SIG-M5 treated with dmso at 0.1 percent for 504 hours (cell line): ENCODE data around the gene CTBP2.
"Not testable (repeated sequence)": the region's sequence is repeated elsewhere in the genome, so short reads cannot be mapped to it uniquely, and the experiment has no call there.

Experiments used
- DNase-seq: peaks from one replicate; lab custom pipeline; 2025; ENCODE audit not compliant: unreplicated experiment; lab: John Stamatoyannopoulos, UW

Gene CTBP2

DNA sequence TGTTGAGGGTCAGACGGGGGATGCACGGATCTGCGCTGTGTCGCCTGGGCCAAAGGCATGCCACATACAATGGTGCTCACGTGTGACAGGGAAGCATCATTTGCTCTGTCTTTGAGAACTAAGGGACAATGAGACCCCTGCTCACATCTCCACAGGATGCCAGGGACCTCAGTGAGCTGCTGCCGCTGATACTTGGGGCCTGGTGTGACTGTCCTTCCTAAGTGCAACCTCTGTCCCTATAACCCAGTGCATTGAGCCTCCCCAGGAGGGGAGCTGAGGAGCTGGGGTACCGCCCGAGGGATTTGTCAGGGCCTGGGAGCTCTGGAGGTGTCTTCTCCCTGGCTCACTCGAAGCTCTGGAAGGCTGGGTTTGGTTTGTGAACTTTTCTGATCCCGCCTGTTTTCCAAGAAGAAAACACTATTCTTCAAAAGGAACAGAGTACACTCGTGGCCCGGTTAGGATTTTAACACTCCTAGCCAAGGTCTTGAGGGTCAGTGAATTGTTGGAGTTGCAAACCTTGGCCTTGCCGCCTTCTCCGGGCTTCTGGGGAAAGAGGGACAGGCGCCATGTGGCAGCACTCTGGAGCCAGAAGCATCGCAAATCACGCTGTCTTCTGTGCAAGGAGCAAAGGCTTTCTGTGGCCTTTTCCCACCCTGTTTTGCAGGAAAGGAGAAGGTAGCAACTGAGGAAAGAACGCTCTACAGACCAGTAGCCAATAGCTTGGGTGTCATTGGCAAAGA is 26.2 kb upstream of the CTBP2 start:
- DNase-seq, result no peak

DNA sequence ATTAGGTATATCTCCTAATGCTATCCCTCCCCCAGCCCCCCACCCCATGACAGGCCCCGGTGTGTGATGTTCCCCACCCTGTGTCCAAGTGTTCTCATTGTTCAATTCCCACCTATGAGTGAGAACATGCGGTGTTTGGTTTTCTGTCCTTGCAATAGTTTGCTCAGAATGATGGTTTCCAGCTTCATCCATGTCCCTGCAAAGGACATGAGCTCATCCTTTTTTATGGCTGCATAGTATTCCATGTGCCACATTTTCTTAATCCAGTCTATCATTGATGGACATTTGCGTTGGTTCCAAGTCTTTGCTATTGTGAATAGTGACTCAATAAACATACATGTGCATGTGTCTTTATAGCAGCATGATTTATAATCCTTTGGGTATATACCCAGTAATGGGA is 18.7 kb upstream of the CTBP2 start:
- DNase-seq, result not testable (repeated sequence)

DNA sequence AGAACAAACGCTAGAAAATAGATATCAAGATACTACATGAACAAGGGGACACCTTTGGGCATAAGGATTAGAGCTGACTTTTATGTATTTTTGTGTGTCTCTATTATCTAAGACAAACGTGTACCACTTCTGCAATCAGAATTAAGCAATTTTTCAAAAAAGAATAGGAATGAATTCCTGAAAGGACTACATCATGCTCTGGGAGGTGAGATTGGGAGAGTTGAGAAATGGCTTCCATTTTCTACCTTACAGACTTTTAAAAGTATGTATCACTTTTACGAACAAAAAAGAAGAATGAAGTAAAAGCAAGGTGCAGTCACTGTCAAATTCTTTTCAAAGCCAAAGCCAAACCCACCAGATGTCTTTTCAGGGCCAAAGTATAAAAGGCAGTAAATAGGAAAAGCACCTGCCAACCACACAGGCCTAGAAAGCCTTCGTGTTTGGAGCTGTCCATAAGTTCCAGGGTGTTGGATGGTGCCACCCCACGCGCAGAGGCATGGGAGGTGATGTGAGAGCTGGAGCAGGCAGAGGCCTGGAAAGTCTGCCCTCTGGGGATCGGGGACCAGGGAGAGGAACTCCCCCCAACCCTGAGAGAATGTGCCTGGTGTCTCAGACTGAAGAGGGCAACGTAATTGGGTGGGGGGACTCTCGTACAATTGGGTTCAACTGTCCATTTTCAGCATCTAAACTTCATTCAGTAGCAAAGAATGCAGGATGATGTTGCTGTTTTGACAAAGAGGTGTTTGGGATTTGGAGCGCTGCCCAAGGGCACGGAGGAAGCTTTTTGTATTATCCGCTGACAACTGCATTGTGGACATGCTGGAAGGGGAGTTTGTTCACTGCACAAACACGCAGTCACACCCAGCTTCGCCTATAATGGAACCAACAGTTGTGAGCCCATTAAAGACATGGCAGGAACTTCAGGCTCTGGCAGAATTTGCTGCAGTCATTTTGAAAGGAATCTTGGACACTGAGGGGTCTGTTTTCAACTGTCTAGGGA is 17.6 kb upstream of the CTBP2 start:
- no peak for DNase-seq

DNA sequence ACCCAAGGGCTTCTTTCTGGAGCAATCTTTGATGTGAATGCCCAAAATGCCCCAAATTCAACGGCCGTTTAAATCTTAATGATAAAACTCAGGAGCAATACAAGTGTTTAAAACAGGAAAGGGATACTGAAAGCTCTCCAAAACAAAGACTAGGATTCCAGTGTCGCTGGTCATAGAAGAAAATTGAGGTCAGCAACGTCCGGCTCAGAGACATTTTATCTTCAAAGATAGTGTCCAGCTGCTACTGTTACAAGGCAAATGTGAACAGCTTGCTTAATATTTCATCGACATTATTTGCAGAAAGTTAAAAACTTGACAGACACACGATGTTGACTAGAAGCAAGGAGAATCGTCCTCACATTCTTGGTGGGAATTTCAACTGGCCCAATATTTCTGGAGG is 15.4 kb upstream of the CTBP2 start:
- no peak for DNase-seq

DNA sequence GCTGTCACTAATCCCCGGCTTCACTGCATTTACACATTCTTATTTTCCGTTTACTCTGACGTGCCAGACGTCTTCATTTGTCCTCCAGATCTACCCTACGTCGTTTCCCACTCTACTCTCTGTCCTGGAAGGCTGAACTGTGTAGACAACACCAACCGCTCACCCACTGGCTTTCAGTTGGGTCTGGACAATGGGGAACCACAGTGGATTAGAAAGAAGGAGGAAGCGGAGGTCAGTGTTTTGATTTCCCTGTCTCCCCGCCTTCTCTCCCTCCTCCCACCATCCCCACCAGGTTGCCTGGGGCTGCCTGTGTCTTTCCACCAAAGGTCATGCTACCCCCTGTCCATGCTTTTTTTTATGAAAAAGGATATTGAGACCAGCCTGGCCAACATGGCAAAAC is 14.0 kb upstream of the CTBP2 start:
- DNase-seq, result no peak

DNA sequence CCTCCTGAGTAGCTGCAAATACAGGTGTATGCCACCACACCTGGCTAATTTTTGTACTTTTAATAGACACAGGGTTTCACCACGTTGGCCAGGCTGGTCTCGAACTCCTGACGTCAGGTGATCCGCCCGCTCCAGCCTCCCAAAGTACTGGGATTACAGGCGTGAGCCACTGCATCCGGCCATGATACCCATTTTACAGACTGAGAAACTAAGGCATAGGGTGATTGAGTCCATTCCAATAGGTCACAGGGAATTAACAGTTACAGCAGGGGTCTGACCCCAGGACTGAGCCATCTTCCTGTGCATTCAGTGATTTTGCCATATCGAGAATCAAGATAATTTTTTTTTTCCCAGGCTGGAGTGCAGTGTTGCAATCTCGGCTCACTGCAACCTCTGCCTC is 12.3 kb upstream of the CTBP2 start:
- no peak for DNase-seq

DNA sequence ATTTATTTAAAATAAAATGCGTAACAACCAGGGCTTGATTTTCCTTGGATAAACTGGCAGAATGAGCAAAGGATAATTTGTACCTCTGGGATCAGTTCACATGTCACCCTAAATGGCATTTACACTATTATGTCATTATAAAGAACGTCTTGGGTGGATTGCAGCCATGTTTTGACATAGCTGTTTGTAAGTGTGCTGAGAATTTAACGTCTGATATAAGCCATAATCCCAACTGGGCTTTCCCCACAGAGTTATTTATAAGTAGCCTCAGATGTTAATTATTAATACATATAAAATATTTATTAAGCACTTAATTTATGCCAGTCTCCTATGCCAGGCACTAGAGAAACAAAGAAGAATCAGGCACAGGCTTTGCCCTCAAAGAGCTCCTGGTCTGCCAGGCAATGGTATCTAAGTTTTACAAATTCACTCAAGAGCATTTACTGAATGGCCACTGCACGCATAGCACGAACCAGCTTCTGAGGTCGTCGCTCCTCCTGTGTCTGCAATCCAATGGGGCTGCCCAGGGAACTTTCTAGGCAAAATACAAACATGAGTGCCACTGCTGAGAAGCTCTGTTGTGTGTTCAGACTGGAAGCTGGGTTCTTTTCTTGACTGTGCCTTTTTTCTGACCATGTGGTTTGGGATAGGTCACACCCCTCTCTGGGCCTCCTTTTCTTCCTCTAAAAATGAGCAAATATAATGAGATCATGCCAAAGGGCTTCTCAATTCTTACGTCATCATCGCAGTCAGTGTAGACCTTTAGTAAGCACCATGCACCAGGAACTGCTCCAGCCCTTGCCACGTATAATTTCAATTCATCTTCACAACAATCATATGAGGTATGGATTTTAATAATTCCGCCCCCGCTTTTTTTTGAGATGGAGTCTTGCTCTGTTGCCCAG is 11.3 kb upstream of the CTBP2 start:
- DNase-seq, result peak; percentile 10

DNA sequence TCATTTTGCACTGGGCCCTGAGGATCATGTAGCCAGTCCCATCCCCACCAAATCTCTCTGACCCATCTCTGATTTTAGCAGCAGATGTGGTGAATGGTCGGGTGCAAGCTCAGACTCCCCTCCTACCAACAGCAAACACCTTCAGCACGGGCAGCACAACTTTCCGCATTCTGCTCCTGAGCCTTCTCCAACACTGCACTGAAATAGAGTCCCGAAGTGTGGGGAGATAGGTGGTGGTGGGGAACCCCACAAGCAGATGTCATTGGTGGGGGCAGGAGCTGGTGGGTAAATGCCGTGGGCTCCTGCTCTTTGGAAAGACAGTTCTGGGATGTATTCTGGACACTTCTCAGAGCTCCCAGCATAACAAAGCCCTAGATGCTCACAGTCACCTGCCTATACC is 9.6 kb upstream of the CTBP2 start:
- DNase-seq, result no peak

DNA sequence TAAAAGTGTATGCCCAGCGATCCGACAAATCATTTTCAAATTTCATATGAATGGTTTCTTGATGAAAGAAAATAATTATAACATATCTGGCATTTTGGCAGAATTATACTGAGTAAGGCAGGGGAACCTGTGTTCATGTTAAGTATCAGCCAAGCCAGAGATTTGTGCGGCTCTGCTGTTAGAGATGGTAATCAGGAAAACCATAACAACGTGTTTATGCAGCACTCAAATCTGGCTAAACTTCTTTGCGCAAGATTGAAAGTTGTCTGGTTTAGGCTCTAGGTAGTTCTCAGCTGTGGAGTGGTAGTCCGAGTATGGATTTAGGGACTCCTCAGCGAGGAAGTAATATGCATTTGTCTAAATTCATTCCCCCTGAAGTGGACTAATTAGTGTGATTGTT is 8.9 kb upstream of the CTBP2 start:
- DNase-seq, result no peak

DNA sequence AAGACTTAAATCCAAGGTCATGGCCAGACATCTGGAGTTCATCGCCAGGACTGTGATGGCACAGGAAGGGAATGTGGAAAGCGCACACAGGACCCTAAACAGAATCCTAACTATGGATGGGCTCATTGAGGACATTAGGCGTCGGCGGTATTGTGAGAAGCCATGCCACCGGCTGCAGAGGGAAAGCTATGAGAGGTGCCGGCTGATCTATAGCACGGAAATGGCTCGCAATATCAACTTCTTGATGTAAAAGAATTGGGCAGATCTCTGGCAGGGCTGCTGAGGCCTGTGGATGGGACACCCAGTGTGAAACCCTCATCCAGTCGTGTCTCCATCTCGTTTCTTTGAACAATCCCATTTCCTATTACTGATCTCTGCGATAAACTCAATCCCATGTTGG is 6.3 kb upstream of the CTBP2 start:
- no peak for DNase-seq

DNA sequence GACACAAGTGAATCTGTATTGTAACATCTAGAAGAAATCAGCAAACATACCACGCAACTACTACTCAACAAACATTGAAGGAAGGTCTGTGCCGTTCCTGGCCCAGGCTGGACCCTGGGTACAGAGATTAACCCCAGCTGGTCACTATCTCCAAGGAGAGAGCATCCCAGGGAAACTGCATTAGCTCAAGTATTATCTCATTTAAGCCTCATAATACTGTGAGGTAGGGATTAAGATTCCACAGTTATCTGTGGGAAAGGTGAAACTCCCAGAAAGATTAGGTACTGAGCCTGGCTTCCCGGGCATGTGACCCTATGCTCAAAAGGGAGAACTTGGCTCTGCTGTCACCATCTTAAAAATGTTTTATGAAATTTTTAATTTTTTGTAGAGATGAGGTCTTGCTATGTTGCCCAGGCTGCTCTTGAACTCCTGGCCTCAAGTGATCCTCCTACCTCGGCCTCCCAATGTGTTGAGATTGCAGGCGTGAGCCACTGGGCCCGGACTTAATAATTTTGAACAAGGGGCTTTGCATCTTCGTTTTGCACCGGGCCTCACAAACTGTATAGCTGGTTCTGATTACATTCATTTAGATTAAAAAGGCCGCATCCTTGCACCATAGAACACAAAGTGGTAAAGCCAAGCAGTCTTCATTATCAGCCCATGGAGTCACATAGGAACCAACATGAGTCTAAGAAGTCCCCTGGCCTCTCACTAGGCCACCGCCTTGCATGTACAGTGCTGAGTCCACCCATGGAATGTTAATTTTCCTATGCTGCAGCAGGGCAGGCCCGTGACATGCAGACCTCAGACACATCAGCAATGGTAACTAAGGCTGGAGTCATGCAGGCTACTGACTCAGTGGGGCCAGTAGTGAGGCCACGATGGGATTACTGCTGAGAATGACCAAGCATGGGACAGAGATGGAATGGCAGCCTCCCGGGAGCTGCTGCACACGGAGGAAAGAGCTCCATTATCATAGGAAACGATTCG is 5.5 kb upstream of the CTBP2 start:
- no peak for DNase-seq

DNA sequence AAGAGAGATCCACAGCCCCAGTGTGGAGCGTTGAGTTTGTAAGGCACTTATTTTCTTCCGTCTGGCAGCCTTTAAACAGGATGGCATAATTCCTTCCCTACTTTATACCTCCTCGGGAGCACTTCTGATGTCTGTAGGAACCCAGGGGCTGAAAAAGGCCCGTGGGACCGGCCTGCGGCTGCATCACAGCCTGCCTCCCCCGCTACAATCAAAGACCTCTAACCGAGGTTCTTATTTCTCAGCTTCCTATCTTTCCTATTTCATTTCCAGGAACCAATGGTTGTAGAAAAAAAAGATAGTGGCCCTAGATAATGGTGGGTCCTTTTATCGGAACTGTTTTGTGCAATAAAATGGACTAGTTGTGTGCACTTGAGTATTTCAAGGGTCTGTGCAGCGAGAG is 4.1 kb upstream of the CTBP2 start:
- DNase-seq, result no peak

DNA sequence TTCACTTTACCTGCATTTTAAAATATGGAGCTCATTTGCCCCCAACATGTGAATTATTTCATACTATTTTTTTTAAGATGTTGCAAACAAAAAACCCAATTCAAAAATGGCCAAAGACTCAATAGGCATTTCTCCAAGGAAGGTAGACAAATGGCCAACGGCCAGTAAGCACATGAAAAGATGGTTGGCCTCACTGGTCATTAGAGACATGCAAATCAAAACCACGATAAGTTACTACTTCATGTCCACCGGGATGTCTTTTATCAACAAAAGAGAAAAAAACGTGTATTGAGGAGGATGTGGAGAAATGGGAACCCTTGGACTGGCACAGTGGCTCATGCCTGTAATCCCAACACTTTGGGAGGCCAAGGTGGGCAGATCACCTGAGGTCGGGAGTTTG is 3.4 kb upstream of the CTBP2 start:
- DNase-seq, result no peak

DNA sequence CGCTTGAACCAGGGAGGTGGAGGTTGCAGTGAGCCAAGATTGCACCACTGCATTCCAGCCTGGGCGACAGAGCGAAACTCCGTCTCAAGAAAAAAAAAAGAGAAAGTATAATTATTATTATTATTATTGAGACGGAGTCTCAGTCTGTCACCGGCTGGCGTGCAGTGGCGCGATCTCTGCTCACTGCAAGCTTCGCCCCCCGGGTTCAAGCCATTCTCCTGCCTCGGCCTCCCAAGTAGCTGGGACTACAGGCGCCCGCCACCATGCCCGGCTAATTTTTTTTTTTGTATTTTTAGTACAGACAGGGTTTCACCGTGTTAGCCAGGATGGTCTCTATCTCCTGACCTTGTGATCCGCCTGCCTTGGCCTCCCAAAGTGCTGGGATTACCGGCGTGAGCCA is 2.9 kb upstream of the CTBP2 start:
- DNase-seq, result not testable (repeated sequence)

DNA sequence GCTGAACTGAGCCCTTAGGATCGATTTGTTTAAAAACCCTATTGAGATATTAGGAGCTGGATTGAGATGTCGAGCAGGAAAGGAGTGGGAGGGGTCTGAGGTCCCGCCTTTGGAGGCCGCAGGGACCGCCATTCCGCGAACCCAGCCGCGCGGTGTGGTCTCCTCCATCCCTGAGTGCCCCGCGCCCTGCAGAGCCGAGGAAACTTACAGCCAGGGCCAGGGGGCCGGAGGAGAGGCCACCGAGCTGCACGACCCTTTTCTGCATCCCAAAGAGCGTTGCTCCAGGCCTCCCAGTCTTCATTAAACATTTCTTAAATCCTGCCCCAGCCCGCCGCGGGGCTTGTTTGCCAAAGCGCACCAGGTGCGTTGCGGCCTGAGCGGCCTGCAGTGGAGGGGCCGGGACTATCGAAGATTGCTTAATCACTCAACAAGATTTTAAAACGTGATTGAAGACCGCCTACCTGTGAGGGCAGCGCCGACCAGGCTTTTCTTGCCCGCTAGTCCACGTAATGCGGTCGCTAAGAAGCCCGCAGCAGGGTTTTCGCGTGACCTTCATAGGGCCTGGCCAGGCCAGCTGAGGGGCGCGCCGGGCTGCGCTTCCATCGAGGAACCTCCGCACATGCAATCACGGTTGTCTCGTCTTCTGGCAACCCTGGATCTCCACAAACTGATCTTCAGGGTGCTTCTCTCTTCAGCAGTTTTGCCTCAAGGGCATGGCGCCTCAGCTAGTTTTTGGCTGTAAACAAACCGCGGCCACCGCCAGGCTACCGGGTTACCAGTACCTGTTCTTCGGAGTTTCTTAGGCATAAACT is 2.0 kb upstream of the CTBP2 start:
- DNase-seq, result no peak

DNA sequence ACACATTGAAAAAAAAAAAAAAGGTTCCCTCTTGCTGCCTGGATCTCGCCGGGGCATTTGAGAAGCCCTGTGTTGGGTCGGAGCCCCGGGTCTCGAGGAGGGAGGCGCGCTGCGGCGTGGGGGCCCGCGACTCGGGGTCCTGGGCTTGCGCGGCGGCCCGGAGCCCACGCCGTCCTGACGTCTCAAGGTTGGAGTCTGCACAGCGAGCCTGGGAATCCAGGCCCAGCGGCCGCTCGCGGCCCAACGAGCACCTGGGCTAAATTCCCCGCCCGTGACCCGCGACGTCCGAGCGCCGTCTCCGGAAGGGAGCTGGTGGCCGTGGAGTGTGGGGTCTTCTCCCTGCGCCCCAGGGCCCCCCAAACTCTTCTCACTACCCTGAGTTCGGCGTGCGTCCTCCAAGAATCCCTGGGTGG is 1.4 kb upstream of the CTBP2 start:
- DNase-seq, result no peak

DNA sequence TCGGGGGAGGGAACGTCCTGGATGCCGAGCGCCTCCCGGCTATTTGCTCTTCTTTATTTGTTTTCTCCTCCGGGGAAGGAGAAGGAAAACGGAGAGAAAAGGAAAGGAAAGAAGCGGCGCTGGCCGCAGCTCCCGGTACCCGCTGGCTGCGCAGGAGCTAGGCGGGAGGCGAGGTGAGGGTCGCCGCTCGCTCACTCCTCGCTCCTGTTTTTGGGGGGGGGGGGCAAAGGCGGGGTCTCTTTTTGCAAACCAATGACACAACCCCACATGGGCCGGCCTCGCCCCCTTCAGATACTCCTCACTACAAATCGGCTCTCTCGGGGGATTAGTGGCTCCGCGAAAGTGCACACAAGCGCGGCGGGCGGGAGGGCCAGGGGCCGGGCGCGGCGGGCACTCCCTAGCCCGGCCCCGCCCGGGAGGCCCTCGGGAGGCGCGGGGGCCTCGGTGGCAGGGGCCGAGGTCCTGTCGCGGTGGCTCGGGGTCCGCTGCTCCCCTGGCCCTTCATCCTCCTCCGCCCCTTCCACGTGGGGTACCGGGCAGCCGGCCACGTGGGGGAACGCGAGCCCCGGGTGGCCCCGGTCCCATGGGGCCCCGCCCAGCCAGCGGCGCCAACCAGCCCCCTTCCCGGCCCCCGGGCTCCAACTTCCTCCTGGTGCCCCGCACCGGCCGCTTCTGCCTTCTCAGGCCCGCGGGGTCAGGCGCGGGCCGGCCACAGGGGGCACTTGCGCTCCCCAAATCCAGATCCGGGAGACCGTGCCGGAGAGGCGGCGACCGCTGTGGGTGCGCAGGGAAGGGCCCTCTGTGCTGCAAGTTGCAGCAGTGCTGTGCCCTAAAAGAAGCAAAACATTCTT is 718 bp upstream of the CTBP2 start:
- DNase-seq, result peak; percentile 80

DNA sequence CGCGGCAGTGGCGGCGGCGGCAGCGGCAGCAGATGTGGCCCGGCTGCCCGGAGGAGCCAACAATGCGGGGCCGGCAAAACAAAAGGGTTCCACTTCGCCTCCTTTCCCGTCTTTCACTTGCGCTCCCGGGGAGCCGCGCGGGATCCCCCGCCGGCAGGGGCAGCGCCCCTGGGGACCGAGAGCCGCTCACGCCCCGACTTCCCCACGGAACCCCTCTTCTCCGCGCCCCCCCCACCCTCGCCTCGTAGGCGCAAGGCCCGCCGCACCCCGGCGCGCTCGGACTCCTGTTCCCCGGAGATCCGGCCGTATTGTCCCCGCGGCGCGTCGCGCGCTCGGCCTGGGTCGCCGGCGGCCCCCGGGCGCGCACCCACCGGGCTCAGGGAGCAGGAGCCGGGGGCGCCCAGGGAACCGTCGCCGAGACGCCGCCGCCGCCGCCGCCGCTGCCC is 854 bp downstream of the CTBP2 start:
- DNase-seq, result no peak
